RWPE1 (cell line): ENCODE data around the gene HBP1.

Experiments used
- CTCF ChIA-PET: fragments of 350-600 bp; sonication (Branson Sonifier 250); formaldehyde crosslinking; extraction: SDS; loops from one replicate; lab custom pipeline; 2021; lab: Yijun Ruan, JAX
- POLR2A ChIA-PET: fragments of 400-600 bp; formaldehyde crosslinking; extraction: SDS; loops from one replicate; lab custom pipeline; 2020; ENCODE audit warnings: antibody characterized with exemption; ENCODE audit not compliant: low non-redundant PET; lab: Yijun Ruan, JAX
- DNase-seq: peaks from one replicate; pipeline ENCODE4 v3.0.0; 2012; ENCODE audit warnings: low spot score
- H3K27ac ChIP-seq: fragments of 450-650 bp; 2 replicates; pipeline ENCODE4 v1.5.1; 2017
- CTCF ChIP-seq: fragments of 450-650 bp; conservative IDR thresholded peaks from 2 replicates; pipeline ENCODE4 v1.5.1; 2017; ENCODE audit warnings: low read depth, mild to moderate bottlenecking

The HBP1 gene

DNA sequence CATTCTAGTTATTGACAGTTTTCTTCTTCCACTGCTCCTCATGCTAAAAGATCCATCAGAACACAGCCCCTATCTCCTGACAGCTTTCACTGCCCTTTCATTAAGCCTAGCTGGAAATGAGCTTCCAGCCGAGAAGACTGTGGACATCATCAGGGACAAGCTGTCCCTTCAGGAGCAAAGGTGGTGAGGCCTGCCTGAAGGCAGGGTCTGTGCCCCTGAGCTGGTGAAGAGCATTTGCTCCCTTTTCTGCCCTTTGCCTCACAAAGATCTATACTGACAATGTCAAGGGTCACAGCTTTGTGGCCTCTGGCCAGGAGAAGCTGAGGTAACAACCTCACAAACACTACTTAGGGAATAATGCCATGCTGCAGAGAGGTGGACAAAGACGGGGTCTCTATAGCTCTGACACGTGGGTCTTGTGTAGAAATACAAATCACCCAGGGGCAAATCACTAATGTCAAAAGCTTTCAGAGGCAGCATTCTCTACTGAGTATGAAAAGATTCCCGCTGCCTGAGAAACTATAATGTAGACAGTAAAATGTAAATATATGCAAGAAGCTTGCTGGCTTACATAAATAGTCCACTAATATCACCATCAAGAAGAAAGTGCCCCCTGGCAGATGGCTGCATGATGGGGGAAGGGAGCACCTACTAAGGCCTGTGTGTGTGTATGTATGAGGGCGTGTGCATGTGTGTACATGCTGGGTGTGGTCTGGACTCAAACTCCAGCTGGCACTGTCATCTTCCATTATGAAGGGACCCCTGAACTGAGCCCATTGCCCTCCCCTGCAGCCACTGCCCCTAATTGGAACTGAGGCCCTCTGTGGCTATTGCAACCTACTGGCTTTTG is 55.8 kb downstream of the HBP1 start:
- CTCF ChIA-PET = interaction anchor here (0.6 to 0.8 kb wide), 2 partner anchors 11 to 30 kb away, joined by 3 read pairs; no protein-coding TSS in a partner anchor
- DNase-seq = no peak
- POLR2A ChIA-PET = no interaction called here
- no peak overlapping the region for H3K27ac ChIP-seq
- no peak for TF ChIP-seq CTCF

- no peak for TF ChIP-seq CTCF
- ChIA-PET CTCF (interaction anchor here (0.6 kb wide), 1 partner anchor 639 kb away, joined by 5 read pairs; no protein-coding TSS in a partner anchor), POLR2A (no interaction called here)
- no peak overlapping the region for H3K27ac ChIP-seq
- no peak for DNase-seq
Observed at GRCh38 chr7:107228291-107228690, 59.5 kb downstream of the HBP1 start.

- no peak overlapping the region for H3K27ac ChIP-seq
- ChIA-PET POLR2A (no interaction called here), CTCF (interaction anchor here (0.6 kb wide), 1 partner anchor 443 kb away, joined by 3 read pairs; no protein-coding TSS in a partner anchor)
- peak; percentile 63 for DNase-seq
- no peak for TF ChIP-seq CTCF
Observed at GRCh38 chr7:107230334-107230733, 61.5 kb downstream of the HBP1 start.

GRCh38 chr7:107232568-107233090 is 63.8 kb downstream of the HBP1 start:
- ChIA-PET POLR2A (no interaction called here), CTCF (no interaction called here)
- no peak overlapping the region for H3K27ac ChIP-seq
- TF ChIP-seq CTCF = no peak
- DNase-seq = no peak

DNA sequence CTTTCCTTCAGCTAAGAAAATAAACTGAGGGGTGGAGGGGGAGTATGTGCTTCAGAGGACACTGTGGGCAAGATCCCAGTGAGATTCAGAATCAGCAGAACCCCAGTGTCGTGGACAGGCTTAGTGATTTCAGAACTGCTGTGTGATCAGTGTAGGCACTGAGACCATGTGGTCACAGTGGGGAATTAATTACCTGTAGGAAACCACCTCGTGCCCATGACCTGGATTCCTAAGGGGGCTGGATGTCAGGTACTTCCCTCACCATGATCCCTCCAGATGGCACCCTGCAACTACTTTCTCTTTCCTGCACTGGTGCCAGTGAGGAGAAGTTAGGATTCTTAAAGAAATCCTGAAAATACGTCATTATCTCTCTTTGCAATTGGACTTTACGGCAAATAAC is 64.4 kb downstream of the HBP1 start:
- TF ChIP-seq CTCF = no peak
- ChIA-PET CTCF (no interaction called here), POLR2A (no interaction called here)
- H3K27ac ChIP-seq = no peak overlapping the region
- no peak for DNase-seq

DNA sequence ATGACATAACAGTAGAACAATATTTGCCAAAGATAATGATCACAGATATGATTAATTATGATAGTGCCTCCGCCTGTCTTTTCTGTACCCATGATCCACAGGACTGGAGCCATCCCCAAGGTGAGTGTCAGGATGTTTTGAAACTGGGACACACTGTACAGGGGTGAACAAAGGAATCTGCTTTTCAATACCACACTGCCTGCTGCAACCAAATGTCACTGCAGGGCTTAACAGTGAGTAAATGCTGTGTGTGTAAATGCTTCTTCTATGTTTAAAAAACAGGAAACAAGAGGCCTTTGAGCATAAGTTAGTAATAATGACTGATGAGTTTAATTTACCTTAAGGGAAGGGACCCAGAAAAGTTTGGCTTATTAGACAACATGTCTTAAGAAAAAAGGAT is 65.2 kb downstream of the HBP1 start:
- TF ChIP-seq CTCF = no peak
- H3K27ac ChIP-seq = no peak overlapping the region
- no peak for DNase-seq
- CTCF ChIA-PET = interaction anchor here (0.6 kb wide), 1 partner anchor 30 kb away, joined by 3 read pairs; no protein-coding TSS in a partner anchor
- POLR2A ChIA-PET = no interaction called here
